ENCODE data around the gene PDILT.
"Not testable (repeated sequence)": the region's sequence is repeated elsewhere in the genome, so short reads cannot be mapped to it uniquely, and the experiment has no call there.

The PDILT gene

DNA sequence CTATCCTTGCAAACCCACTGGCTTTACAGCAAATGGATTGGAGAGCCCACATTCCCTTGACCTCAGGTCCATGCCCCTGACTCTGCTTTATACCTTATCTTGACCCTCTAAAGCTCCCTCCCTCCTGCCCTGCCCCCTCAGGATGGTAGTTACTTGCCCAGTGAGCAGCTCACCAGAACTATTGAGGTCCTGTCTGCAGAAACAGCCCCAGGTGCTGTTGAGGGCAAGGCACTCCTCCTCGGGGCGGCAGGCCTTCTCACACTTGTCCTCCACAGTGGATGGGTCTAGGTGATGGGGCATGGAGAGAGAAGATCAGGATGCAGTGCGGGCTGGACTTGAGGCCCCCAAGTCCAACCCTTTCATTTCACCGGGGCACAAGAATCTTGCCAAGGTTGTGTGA lies 81.8 kb downstream of the PDILT start:
- DNase-seq (ENCODE audit: low read depth in 1 of 2, low spot score in 1 of 2): no peak
- Histone ChIP-seq H3K4me3 (replicated peaks; ENCODE audit: insufficient read depth, low read length) (no peak overlapping the region), H3K27me3 (ENCODE audit: insufficient read depth, poor library complexity, severe bottlenecking) (peaks cover 2% of the 10 kb centered on the region), H3K27ac (replicated peaks) (no peak overlapping the region)
- TF ChIP-seq, protein P1, sequence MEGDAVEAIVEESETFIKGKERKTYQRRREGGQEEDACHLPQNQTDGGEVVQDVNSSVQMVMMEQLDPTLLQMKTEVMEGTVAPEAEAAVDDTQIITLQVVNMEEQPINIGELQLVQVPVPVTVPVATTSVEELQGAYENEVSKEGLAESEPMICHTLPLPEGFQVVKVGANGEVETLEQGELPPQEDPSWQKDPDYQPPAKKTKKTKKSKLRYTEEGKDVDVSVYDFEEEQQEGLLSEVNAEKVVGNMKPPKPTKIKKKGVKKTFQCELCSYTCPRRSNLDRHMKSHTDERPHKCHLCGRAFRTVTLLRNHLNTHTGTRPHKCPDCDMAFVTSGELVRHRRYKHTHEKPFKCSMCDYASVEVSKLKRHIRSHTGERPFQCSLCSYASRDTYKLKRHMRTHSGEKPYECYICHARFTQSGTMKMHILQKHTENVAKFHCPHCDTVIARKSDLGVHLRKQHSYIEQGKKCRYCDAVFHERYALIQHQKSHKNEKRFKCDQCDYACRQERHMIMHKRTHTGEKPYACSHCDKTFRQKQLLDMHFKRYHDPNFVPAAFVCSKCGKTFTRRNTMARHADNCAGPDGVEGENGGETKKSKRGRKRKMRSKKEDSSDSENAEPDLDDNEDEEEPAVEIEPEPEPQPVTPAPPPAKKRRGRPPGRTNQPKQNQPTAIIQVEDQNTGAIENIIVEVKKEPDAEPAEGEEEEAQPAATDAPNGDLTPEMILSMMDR (IDR thresholded peaks at IDR 0.05; ENCODE audit: insufficient read depth, low read length): no peak
- TF ChIP-seq POLR2AphosphoS5 (IDR thresholded peaks at IDR 0.05; ENCODE audit: low read depth) (no peak), SPI1 (IDR thresholded peaks at IDR 0.05; ENCODE audit: borderline replicate concordance, low read depth) (no peak), GABPA (IDR thresholded peaks at IDR 0.05; ENCODE audit: low read depth) (no peak)
- TF ChIP-seq, protein P2, sequence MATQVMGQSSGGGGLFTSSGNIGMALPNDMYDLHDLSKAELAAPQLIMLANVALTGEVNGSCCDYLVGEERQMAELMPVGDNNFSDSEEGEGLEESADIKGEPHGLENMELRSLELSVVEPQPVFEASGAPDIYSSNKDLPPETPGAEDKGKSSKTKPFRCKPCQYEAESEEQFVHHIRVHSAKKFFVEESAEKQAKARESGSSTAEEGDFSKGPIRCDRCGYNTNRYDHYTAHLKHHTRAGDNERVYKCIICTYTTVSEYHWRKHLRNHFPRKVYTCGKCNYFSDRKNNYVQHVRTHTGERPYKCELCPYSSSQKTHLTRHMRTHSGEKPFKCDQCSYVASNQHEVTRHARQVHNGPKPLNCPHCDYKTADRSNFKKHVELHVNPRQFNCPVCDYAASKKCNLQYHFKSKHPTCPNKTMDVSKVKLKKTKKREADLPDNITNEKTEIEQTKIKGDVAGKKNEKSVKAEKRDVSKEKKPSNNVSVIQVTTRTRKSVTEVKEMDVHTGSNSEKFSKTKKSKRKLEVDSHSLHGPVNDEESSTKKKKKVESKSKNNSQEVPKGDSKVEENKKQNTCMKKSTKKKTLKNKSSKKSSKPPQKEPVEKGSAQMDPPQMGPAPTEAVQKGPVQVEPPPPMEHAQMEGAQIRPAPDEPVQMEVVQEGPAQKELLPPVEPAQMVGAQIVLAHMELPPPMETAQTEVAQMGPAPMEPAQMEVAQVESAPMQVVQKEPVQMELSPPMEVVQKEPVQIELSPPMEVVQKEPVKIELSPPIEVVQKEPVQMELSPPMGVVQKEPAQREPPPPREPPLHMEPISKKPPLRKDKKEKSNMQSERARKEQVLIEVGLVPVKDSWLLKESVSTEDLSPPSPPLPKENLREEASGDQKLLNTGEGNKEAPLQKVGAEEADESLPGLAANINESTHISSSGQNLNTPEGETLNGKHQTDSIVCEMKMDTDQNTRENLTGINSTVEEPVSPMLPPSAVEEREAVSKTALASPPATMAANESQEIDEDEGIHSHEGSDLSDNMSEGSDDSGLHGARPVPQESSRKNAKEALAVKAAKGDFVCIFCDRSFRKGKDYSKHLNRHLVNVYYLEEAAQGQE (IDR thresholded peaks at IDR 0.05; ENCODE audit: insufficient replicate concordance, low read depth): no peak

DNA sequence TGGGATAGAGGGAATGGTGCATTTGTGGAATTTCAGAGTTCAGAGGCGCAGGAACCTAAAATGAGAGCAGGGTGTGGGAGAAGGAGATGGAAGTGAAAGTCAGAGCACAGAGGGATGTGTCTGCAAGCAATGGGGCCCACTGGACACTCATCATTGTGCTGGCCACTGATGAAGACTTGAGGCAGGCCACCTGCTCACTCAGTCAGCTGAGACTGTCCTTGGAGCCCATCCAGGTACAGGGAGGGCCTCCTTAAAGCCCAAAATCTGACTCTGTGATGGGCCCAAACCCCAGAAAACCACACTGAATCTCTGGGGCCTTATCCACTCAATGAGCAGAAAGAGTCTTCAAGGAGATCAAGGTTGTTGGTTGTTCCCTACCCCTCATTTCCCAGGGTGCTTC lies 82.9 kb downstream of the PDILT start:
- DNase-seq (ENCODE audit: low read depth in 1 of 2, low spot score in 1 of 2): no peak
- TF ChIP-seq GABPA (IDR thresholded peaks at IDR 0.05; ENCODE audit: low read depth) (no peak), POLR2AphosphoS5 (IDR thresholded peaks at IDR 0.05; ENCODE audit: low read depth) (no peak)
- TF ChIP-seq, protein P1 (IDR thresholded peaks at IDR 0.05; ENCODE audit: insufficient read depth, low read length): no peak
- TF ChIP-seq, protein P2 (IDR thresholded peaks at IDR 0.05; ENCODE audit: insufficient replicate concordance, low read depth): no peak
- H3K4me3 ChIP-seq (replicated peaks; ENCODE audit: insufficient read depth, low read length): no peak overlapping the region
- H3K27me3 ChIP-seq (ENCODE audit: insufficient read depth, poor library complexity, severe bottlenecking): peaks cover 2% of the 10 kb centered on the region
- no peak overlapping the region for H3K27ac ChIP-seq (replicated peaks)

DNA sequence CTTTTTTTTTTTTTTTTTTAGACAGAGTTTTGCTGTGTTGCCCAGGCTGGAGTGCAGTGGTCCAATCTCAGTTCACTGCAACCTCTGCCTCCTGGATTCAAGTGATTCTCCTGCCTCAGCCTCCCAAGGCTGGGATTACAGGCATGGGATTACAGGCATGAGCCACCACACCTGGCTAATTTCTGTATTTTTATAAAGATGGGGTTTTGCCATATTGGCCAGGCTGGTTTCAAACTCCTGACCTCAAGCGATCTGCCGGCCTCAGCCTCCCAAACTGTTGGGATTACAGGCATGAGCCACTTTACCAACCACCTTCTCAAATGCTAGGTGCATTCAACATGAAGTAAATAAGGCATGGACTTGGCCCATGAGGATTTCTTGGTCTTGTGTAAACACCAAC lies 83.5 kb downstream of the PDILT start:
- H3K4me3 ChIP-seq (replicated peaks; ENCODE audit: insufficient read depth, low read length); DNase-seq (ENCODE audit: low read depth in 1 of 2, low spot score in 1 of 2); H3K27me3 ChIP-seq (ENCODE audit: insufficient read depth, poor library complexity, severe bottlenecking); H3K27ac ChIP-seq (replicated peaks): not testable (repeated sequence)

DNA sequence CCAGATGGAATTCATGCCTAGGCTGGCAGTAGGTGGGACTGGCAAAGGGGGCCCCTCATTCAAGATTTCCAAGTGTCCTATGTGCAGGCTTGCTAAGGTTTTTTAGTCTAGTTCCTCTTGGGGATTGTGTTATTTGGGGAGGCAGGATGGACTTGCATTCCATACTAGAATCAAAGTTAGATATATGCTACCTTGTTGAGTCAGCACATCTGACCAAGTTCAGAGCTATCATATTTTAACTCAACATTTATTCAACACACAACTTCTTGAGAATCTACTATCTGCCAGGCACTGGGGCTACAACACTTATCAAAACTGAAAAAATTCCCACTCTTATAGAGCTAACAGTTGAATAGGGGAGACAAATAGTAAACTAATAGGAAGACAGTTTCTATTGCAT lies 83.9 kb downstream of the PDILT start:
- DNase-seq (ENCODE audit: low read depth in 1 of 2, low spot score in 1 of 2): no peak
- H3K27ac ChIP-seq (replicated peaks): no peak overlapping the region
- TF ChIP-seq POLR2AphosphoS5 (IDR thresholded peaks at IDR 0.05; ENCODE audit: low read depth) (no peak), GABPA (IDR thresholded peaks at IDR 0.05; ENCODE audit: low read depth) (no peak), SPI1 (IDR thresholded peaks at IDR 0.05; ENCODE audit: borderline replicate concordance, low read depth) (no peak)
- TF ChIP-seq, protein P1 (IDR thresholded peaks at IDR 0.05; ENCODE audit: insufficient read depth, low read length): no peak
- TF ChIP-seq, protein P2 (IDR thresholded peaks at IDR 0.05; ENCODE audit: insufficient replicate concordance, low read depth): no peak
- no peak overlapping the region for H3K4me3 ChIP-seq (replicated peaks; ENCODE audit: insufficient read depth, low read length)
- H3K27me3 ChIP-seq (ENCODE audit: insufficient read depth, poor library complexity, severe bottlenecking): peaks cover 2% of the 10 kb centered on the region

Data from HL-60 (cell line).